OCI-LY7 (cell line): ENCODE measurements around the gene NTN3.

Experiments used
- CTCF ChIP-seq: fragments of 200-600 bp; sonication (generic); conservative IDR thresholded peaks from 2 replicates; pipeline ENCODE4 v1.5.1; 2014; ENCODE audit warnings: mild to moderate bottlenecking, antibody characterized with exemption, low read length, moderate library complexity, mixed read lengths
- EZH2phosphoT487 ChIP-seq: fragments of 200-600 bp; sonication (generic); IDR thresholded peaks from 2 replicates; pipeline ENCODE4 v1.6.1; 2018; ENCODE audit warnings: low read depth, borderline replicate concordance, mild to moderate bottlenecking, mixed run types, antibody characterized with exemption, low read length, moderate library complexity, mixed read lengths

GRCh38 chr16:2428051-2428783 is 42.9 kb upstream of the NTN3 start:
- peak; percentile 46 for TF ChIP-seq CTCF
- TF ChIP-seq EZH2phosphoT487: no peak
